Breast epithelium (tissue), 4 donors: ENCODE measurements around the gene THOC6. TPM values are rescaled to one million over a fixed set of nuclear protein-coding genes. Genes with fewer than 3 reads are reported as not detected.
"Not testable (repeated sequence)": the region's sequence is repeated elsewhere in the genome, so short reads cannot be mapped to it uniquely, and the experiment has no call there.

Experiments used
- DNase-seq, 2 donors: peaks; one replicate each; pipeline ENCODE4 v3.0.0-alpha.2; 2019; ENCODE audit warnings: low spot score in 2 of 2
- H3K27ac ChIP-seq, 2 donors: fragments of 200-600 bp; sonication (generic) in 1 of 2; one replicate each; pipeline ENCODE4 v1.5.1; 2016 to 2019; ENCODE audit warnings: mild to moderate bottlenecking in 1 of 2
- H3K27me3 ChIP-seq, 2 donors: fragments of 200-600 bp; sonication (generic) in 1 of 2; one replicate each; pipeline versions ENCODE4 v1.5.1 to v1.6.0; 2017 to 2019; ENCODE audit warnings: control low read depth in 1 of 2, mild to moderate bottlenecking in 1 of 2
- H3K36me3 ChIP-seq: fragments of 200-600 bp; one replicate; pipeline ENCODE4 v1.5.1; 2019
- H3K4me1 ChIP-seq, 2 donors: fragments of 200-600 bp; sonication (generic); one replicate each; pipeline ENCODE4 v1.5.1; 2016 to 2019; ENCODE audit warnings: control low read depth in 1 of 2
- H3K4me3 ChIP-seq, 3 donors: fragments of 200-600 bp; sonication (generic); 1 replicate in 2 of 3; 2 replicates in 1 of 3; pipeline ENCODE4 v1.5.1; 2016 to 2019; ENCODE audit warnings: mild to moderate bottlenecking in 3 of 3, moderate library complexity in 2 of 3
- H3K9me3 ChIP-seq, 2 donors: fragments of 200-600 bp; sonication (generic) in 1 of 2; one replicate each; pipeline ENCODE4 v1.5.1; 2016 to 2019; ENCODE audit warnings: control low read depth in 1 of 2
- CTCF ChIP-seq, 3 donors: fragments of 450-650 bp; IDR thresholded peaks; one replicate each; pipeline ENCODE4 v1.5.1; 2016 to 2017; ENCODE audit warnings: antibody characterized with exemption in 3 of 3, mild to moderate bottlenecking in 3 of 3, moderate library complexity in 3 of 3
- POLR2A ChIP-seq: fragments of 450-650 bp; IDR thresholded peaks from one replicate; pipeline ENCODE4 v1.6.1; 2016; ENCODE audit warnings: antibody characterized with exemption, mild to moderate bottlenecking, moderate library complexity
- POLR2AphosphoS5 ChIP-seq, 3 donors: sonication (generic); formaldehyde crosslinking; IDR thresholded peaks; one replicate each; pipeline ENCODE4 v1.6.1; 2017; ENCODE audit warnings: antibody characterized with exemption in 3 of 3
- intact Hi-C: fragments of 100-400 bp; cut with DNase I; formaldehyde crosslinking; loops from one replicate; pipeline ENCODE4 v1.15.1; 2023; ENCODE audit warnings: low total_unique reads
- total RNA-seq, 3 donors: library from RNA; depleted of rRNA; stranded (reverse); fragments of >200 nt; gene quantifications; one replicate each; pipeline ENCODE4 v1.1.0, GENCODE V29; 2016

Gene THOC6
- total RNA-seq, 3 donors from 2014 or later = 15.5 to 26.1 (median 18.4) TPM

DNA sequence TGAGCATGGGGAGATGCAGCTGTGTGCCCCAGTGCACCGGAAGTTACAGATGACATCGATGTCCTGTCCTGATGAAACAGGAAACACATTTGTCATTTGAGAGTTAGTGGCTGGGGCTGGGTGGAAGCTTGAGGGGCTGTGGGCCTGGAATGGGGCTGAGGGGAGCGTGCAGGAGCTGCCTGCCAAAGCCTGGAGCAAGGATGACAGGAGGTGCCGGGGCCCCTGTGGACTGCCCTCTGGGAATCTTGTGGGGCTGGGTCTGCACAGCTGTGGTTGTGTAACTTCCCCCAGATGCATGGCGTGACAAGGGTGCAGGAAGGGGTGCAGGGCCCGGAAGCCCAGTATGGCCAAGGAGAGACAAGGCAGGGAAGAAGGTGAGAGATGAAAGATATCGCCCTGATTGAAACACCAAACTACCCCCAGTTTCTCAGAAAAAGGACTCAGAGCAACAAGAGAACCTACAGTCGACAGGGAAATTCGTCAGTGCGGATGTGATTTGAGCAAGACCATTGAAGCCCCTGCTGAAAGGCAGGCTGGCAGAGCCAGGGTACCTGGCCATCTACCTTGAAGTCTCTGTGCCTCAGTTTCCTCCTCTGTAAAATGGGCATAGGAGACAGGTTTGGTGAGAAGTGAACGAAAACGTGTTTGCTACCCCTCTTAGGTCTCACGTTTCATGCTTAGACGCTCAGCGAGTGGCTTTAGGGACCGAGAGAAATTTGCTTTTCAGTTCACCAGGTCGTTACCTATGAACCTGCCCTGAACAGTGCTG lies 31.3 kb downstream of the THOC6 start:
- no peaks in the 10 kb centered on the region for H3K9me3 ChIP-seq
- TF ChIP-seq POLR2A (no peak), POLR2AphosphoS5 (IDR thresholded peaks at IDR 0.05) (no peak), CTCF (IDR thresholded peaks at IDR 0.05) (no peak)
- no peaks in the 10 kb centered on the region for H3K36me3 ChIP-seq
- no peak for DNase-seq
- intact Hi-C loops = loop anchor here (10.0 kb wide), 1 partner anchor 110 kb away; no protein-coding TSS in a partner anchor
- no peaks in the 10 kb centered on the region for H3K27me3 ChIP-seq
- no peak overlapping the region for H3K27ac ChIP-seq
- H3K4me1 ChIP-seq = no peaks in the 10 kb centered on the region
- H3K4me3 ChIP-seq = no peak overlapping the region

DNA sequence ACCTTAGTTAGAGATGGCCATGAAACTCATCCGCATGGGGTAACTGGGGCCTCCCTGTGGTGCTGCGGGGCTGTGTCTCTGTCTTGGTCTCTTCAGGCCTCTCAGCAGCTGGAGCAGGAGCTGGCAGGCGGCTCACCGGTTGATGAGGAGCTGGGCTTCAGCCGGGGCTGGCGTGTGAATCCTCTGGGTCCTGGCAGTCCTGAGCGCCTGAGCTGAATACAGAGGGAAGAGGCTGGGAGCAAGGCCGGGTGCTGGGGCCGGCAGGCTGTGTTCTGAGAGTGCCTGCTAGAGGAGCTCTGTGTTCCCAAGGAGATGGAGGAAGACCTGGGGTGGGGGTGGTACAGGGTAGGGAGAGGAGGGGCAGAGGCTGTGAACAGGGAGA lies 31.9 kb downstream of the THOC6 start:
- not testable (repeated sequence) for H3K27ac ChIP-seq, H3K4me3 ChIP-seq, H3K36me3 ChIP-seq, H3K9me3 ChIP-seq, H3K27me3 ChIP-seq, DNase-seq, H3K4me1 ChIP-seq
- intact Hi-C loops = loop anchor here (10.0 kb wide), 1 partner anchor 109 kb away; no protein-coding TSS in a partner anchor

GRCh38 chr16:3056336-3057180 lies 32.7 kb downstream of the THOC6 start:
- Histone ChIP-seq H3K9me3 (no peaks in the 10 kb centered on the region), H3K4me3 (no peak overlapping the region), H3K4me1 (no peaks in the 10 kb centered on the region), H3K36me3 (no peaks in the 10 kb centered on the region), H3K27ac (no peak overlapping the region), H3K27me3 (no peaks in the 10 kb centered on the region)
- DNase-seq = no peak
- no peak for TF ChIP-seq POLR2A
- TF ChIP-seq CTCF (IDR thresholded peaks at IDR 0.05) = no peak
- no peak for TF ChIP-seq POLR2AphosphoS5 (IDR thresholded peaks at IDR 0.05)
- intact Hi-C loops = loop anchor here (10.0 kb wide), 1 partner anchor 108 kb away; no protein-coding TSS in a partner anchor

DNA sequence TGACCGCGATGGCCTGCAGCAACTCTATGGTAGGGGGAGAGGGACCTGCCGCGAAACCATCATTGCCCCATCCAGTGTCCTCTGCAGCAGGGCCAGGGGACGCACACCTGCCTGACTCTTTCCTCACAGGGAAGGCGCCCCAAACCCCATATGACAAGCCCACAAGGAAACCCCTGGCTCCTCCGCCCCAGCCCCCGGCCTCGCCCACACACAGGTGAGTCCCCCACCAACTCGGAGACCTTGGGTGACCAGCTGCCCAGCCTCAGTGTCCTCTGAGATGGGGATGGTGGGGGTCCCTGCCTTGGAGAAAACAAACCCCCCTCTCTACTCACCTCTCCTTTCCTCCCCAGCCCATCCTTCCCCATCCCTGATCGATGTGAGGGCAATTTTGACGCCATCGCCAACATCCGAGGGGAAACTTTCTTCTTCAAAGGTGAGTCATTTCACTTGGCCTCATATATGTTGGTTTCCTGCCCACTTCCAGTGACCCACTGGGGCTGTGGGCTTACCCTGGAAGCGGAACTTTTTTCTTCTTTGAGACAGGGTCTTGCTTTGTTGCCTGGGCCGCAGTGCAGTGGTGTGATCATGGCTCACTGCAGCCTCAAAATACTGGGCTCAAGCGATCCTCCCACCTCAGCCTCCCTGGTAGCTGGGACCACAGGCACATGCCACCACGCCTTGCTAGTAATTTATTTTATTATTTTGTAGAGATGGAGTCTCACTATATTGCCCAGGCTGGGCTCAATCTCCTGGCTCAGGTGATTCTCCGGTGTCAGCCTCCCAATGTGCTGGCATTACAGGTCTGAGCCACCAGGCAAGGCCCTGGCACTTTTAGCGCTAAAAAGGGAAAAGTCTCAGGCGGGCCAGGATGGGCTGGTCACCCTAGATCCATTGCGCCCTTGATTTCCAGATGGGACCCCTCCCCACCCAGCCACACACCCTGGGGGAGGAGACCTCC lies 33.6 kb downstream of the THOC6 start:
- Histone ChIP-seq H3K4me1 (no peaks in the 10 kb centered on the region), H3K27me3 (no peaks in the 10 kb centered on the region), H3K4me3 (peak overlapping the region in 2 of 3 donors; percentile 75 to 89), H3K27ac (no peak overlapping the region), H3K36me3 (no peaks in the 10 kb centered on the region), H3K9me3 (no peaks in the 10 kb centered on the region)
- TF ChIP-seq POLR2AphosphoS5 (IDR thresholded peaks at IDR 0.05) (no peak), POLR2A (no peak), CTCF (IDR thresholded peaks at IDR 0.05) (no peak)
- DNase-seq = no peak
- intact Hi-C loops = loop anchor here (10.0 kb wide), 1 partner anchor 107 kb away; no protein-coding TSS in a partner anchor
